Thoracic aorta (tissue), 2 donors: ENCODE data around the gene CACNG3. TPM values are rescaled to one million over a fixed set of nuclear protein-coding genes. Genes with fewer than 3 reads are reported as not detected.

Experiments used
- ATAC-seq: fragments of 150-250 bp; one replicate; pipeline ENCODE4 v1.8.0; 2017; ENCODE audit warnings: low read depth; ENCODE audit not compliant: insufficient number of reproducible peaks, low FRiP score
- DNase-seq: peaks from one replicate; pipeline ENCODE4 v3.0.0-alpha.2; 2020; ENCODE audit warnings: low spot score
- H3K27ac ChIP-seq, 2 donors: fragments of 200-600 bp; sonication (generic); 1 replicate in 1 of 2; 2 replicates in 1 of 2; pipeline ENCODE4 v1.5.1; 2016; ENCODE audit warnings: mild to moderate bottlenecking in 2 of 2, moderate library complexity in 2 of 2
- H3K27me3 ChIP-seq: fragments of 200-600 bp; sonication (generic); replicated peaks from 2 replicates; pipeline ENCODE4 v1.6.0; 2016; ENCODE audit warnings: mild to moderate bottlenecking; ENCODE audit not compliant: insufficient read depth
- H3K36me3 ChIP-seq: fragments of 200-600 bp; sonication (generic); one replicate; pipeline ENCODE4 v1.5.1; 2016
- H3K4me1 ChIP-seq, 2 donors: fragments of 200-600 bp; sonication (generic); 1 replicate in 1 of 2; 2 replicates in 1 of 2; pipeline versions ENCODE4 v1.5.1 to v1.6.0; 2016; ENCODE audit warnings: low read depth in 2 of 2, mild to moderate bottlenecking in 1 of 2; ENCODE audit not compliant: control insufficient read depth in 1 of 2
- H3K4me3 ChIP-seq: fragments of 200-600 bp; sonication (generic); 2 replicates; pipeline ENCODE4 v1.5.1; 2016; ENCODE audit warnings: mild to moderate bottlenecking
- H3K9me3 ChIP-seq: fragments of 200-600 bp; sonication (generic); 2 replicates; pipeline ENCODE4 v1.5.1; 2016
- total RNA-seq, 2 donors: library from RNA; depleted of rRNA; stranded (reverse); fragments of >200 nt; gene quantifications; one replicate each; pipeline versions ENCODE4 v1.1.0 to v1.2.3, GENCODE V29; 2016
- TF ChIP-seq, protein P1 (sequence below): fragments of 200-600 bp; sonication (generic); IDR thresholded peaks from one replicate; pipeline ENCODE4 v1.5.1; 2019; ENCODE audit warnings: antibody characterized with exemption

The CACNG3 gene
- total RNA-seq, 2 donors from 2014 or later: not detected

DNA sequence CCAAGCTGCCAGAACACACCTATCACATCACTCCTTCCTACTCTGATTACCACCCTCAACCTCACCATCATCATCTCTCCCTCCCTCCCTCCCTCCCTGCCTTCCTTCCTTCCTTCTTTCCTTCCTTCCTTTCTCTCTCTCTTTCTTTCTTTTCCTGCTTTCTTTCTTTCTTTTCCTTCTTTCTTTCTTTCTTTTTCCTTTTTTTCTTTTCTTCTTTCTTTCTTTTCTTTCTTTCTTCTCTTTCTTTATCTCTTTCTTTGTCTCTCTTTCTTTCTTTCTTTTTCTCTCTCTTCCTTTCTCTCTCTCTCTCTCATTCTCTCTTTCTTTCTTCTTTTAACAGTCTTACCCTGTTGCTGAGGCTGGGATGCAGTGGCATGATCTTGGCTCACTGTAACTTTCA lies 59.2 kb downstream of the CACNG3 start:
- no peaks in the 10 kb centered on the region for H3K4me1 ChIP-seq
- no peak overlapping the region for H3K4me3 ChIP-seq
- H3K9me3 ChIP-seq: no peaks in the 10 kb centered on the region
- no peaks in the 10 kb centered on the region for H3K27me3 ChIP-seq
- DNase-seq (no peak), ATAC-seq (no peak)
- TF ChIP-seq, protein P1, sequence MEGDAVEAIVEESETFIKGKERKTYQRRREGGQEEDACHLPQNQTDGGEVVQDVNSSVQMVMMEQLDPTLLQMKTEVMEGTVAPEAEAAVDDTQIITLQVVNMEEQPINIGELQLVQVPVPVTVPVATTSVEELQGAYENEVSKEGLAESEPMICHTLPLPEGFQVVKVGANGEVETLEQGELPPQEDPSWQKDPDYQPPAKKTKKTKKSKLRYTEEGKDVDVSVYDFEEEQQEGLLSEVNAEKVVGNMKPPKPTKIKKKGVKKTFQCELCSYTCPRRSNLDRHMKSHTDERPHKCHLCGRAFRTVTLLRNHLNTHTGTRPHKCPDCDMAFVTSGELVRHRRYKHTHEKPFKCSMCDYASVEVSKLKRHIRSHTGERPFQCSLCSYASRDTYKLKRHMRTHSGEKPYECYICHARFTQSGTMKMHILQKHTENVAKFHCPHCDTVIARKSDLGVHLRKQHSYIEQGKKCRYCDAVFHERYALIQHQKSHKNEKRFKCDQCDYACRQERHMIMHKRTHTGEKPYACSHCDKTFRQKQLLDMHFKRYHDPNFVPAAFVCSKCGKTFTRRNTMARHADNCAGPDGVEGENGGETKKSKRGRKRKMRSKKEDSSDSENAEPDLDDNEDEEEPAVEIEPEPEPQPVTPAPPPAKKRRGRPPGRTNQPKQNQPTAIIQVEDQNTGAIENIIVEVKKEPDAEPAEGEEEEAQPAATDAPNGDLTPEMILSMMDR: no peak
- H3K27ac ChIP-seq: no peak overlapping the region
- H3K36me3 ChIP-seq: no peaks in the 10 kb centered on the region

DNA sequence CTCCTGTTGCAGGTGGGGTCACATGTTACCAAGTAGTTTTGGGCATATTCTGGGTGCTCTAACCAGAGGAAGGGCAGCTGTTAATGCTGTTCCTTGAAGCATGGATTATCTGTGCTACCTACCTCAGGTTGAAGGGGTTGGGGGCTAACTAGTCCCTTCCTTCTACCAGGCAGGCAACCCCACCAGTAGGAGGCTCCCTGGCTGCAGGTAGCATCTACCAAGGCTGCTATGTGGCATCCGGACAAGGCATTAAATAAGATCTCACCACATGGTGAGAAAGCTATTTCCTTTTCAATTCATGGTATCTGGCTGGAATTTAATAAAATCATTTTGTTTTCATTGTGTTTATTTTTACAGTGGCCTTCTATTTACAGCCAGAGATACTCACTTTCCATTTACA lies 62.5 kb downstream of the CACNG3 start:
- Histone ChIP-seq H3K4me1 (no peaks in the 10 kb centered on the region), H3K27me3 (no peaks in the 10 kb centered on the region), H3K4me3 (no peak overlapping the region), H3K36me3 (no peaks in the 10 kb centered on the region), H3K27ac (no peak overlapping the region), H3K9me3 (no peaks in the 10 kb centered on the region)
- DNase-seq (no peak), ATAC-seq (no peak)
- TF ChIP-seq, protein P1: no peak

DNA sequence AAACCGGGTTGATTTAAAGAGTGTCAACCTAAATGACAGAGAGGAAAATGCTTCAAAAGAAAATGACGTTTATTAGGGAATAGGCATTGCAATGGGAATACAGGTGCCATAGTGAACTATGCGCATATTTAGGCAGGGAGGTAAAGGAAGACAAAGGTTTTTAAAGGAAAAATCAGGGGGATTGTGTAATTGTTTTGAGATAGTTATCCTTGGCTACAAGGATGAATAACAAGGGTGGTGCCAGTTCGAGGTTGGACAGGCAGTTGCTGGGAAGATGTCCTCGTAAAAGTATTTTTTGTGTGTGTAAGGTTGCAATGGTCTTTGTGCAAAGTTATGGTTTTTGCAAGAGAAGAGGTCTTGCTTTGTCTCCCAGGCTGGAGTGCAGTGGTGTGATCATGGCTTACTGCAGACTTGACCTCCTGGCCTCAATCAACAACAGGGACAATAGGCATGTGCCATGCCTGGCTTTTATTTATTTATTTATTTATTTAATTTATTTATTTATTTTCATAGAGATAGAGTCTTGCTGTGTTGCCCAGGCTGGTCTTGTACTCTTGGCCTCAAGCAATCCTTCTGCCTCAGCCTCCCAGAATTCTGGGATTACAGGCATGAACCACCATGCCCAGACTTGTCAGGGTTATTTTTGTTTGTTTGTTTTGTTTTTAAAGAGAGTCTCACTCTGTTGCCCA lies 63.1 kb downstream of the CACNG3 start:
- no peaks in the 10 kb centered on the region for H3K4me1 ChIP-seq

DNA sequence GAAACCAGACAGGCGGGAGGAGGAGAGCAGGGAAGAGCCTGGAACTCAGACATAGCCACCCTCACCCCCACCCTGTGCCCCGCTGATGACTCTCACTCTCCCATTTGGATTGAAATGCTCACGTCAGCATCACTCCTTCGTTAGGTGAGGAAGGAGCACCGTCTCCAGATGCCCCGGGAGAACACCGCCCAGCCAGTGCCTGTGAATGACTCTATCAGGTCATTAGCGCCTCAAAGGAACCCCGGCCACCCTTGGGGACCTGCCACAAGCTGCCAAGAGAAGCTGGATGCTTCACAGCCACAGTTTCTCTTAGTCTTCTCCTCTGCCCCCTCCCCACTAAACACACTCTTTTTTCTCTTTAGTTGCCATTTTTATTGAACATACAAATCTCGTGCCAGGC lies 66.0 kb downstream of the CACNG3 start:
- Histone ChIP-seq H3K36me3 (no peaks in the 10 kb centered on the region), H3K4me3 (no peak overlapping the region), H3K4me1 (no peaks in the 10 kb centered on the region), H3K27me3 (no peaks in the 10 kb centered on the region), H3K9me3 (no peaks in the 10 kb centered on the region), H3K27ac (no peak overlapping the region)
- no peak for DNase-seq
- no peak for ATAC-seq
- TF ChIP-seq, protein P1: no peak

More for the DNA sequence above, 63.1 kb downstream of the CACNG3 start:
- Histone ChIP-seq H3K9me3 (no peaks in the 10 kb centered on the region), H3K27ac (no peak overlapping the region), H3K36me3 (no peaks in the 10 kb centered on the region), H3K27me3 (no peaks in the 10 kb centered on the region), H3K4me3 (no peak overlapping the region)
- TF ChIP-seq, protein P1: no peak
- DNase-seq (no peak), ATAC-seq (no peak)

DNA sequence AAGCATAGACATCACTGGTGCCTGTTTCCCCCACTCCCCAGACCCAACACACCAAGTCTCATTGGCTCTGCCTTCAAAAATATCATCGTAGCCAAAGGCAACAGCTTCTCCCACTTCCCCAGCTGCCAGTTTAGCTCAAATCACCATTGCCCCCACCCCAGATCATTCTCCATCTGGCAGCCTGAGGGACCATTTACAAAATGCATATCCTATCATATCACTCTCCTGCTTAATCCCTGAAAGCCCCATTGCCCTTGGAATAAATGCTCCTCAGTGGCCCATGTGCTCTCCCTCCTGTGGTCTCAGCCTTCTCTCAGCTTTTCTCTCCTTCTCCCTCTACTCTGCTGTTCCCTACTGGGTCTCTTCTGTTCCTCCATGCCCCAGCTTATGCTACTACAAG lies 68.3 kb downstream of the CACNG3 start:
- no peak for ATAC-seq
- no peak for DNase-seq
- no peaks in the 10 kb centered on the region for H3K36me3 ChIP-seq
- H3K4me1 ChIP-seq: no peaks in the 10 kb centered on the region
- no peak overlapping the region for H3K27ac ChIP-seq
- TF ChIP-seq, protein P1: no peak
- H3K4me3 ChIP-seq: no peak overlapping the region
- no peaks in the 10 kb centered on the region for H3K9me3 ChIP-seq
- H3K27me3 ChIP-seq: no peaks in the 10 kb centered on the region
